Endothelial cell of hepatic sinusoid (primary cell): ENCODE results near the gene TAF11L6.
"Not testable (repeated sequence)": the region's sequence is repeated elsewhere in the genome, so short reads cannot be mapped to it uniquely, and the experiment has no call there.

ENCODE experiments used
- in situ Hi-C: cut with HindIII; loops from 2 replicates; pipeline ENCODE4 v1.10.0; 2017; ENCODE audit warnings: low sequenced_read_pairs

The TAF11L6 gene

DNA sequence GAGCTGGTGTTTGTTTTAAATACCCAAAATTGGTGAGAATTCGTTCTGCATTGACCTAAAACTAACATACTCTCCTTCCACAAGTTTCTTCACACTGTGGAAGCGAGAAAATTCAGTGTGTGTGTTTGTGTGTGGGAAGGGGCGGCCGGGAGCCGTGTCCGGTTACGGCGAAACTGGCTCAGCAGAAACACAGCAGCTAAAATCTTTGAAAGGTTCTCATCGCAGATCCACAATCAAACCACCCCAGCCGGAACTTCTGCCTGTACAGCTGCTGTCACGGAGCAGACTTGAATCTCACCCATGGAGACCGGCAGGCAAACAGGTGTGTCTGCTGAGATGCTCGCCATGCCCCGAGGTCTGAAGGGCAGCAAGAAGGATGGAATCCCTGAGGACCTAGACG is at the start of gene TAF11L6:
Gene TAF11L6 (plus strand): TSS at position 301 of the 400 bp plus-strand sequence.
- in situ Hi-C loops, result not testable (repeated sequence)

DNA sequence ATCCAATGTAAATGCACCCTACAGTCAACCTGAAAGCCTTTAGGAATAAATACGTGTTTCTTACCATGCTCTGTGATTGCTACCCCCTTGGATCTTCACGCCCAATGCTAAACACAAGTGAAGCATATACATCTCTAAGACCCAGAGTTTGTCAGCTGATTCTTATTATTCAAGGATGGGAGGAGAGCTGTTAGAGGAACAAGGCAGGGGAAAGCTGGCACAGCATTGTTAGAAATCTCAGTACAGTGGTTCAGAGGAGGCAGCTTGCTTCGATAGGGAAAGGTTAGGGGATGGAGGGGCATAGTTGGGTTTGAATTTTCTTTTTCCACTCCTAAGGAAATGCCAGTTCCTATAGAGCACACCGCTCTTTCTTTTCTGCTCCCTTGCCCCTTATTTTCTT is 47.1 kb upstream of the TAF11L6 start:
- in situ Hi-C loops, result no loop called here

DNA sequence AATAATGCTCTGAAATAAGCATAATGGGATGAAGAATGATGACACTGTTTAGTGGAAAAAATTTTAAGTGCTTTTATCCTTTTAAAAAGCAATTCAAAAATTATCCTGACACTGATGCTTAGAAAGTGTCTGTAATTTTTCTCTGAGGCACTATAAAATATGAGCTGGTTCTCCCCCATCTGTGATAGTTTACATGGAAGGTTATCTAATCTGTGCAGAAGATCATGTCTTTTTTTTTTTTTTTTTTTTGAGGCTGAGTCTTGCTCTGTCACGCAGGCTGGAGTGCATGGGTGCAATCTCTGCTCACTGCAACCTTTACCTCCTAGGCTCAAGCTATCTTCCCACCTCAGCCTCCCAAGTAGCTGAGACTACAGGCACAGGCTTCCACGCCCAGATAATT is 45.7 kb upstream of the TAF11L6 start:
- in situ Hi-C loops, result no loop called here

DNA sequence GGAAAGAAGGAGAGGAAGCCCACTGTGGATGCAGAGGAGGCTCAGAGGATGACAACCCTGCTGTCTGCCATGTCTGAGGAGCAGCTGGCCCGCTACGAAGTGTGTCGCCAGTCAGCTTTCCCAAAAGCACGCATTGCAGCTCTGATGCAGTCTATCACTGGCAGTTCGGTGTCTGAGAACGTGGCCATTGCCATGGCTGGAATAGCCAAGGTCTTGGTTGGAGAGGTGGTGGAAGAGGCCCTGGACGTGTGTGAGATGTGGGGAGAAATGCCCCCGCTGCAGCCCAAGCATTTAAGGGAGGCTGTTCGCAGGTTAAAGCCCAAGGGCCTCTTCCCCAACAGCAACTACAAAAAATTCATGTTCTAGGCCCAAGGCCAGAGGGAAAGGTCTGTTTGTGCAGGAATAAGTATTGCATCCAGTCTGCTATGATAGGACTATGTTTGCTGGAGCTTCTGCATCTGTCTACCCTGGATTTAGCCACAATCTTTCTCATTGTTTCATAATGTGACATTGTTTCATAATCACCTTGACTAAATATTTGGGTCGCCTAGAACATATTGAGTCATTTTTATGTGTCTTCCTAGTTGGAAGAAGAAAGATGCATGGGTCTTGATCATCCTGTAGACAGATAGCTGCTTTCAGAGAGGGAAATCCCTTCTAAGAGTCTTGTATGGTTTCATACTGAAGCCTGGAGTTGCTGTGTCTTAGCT is 41.9 kb upstream of the TAF11L6 start:
- in situ Hi-C loops, result not testable (repeated sequence)

DNA sequence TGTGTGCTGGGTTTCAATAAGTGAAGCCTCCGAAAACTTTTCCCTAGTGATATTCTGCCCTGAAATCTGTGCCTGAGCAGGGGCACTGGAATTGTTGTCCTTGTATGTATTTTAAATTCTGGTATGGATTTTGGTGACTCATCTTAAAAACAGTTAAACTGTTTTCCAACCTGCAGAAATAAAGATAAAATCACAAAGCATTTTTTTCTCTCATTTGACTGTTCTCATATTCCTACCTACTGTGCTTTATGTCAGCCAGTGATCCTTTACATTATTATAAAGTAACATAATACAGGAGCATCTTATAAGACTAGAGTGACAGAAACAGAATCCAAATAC is 41.3 kb upstream of the TAF11L6 start:
- in situ Hi-C loops, result no loop called here

DNA sequence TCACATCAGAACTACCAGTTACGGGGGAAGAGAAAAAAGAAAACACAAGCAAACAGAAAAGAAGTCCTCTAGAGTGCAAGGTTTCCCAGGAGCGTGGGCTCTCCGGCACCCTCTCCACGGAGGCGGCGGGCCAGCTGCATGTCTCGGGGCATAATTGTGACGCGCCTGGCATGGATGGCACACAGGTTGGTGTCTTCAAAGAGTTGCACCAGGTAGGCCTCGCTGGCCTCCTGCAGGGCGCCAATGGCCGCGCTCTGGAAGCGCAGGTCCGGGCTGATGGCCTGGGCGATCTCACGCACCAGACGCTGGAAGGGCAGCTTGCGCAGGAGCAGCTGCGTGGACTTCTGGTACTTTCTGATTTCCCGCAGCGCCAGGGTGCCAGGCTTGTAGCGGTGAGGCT is 37.2 kb upstream of the TAF11L6 start:
- in situ Hi-C loops, result not testable (repeated sequence)

DNA sequence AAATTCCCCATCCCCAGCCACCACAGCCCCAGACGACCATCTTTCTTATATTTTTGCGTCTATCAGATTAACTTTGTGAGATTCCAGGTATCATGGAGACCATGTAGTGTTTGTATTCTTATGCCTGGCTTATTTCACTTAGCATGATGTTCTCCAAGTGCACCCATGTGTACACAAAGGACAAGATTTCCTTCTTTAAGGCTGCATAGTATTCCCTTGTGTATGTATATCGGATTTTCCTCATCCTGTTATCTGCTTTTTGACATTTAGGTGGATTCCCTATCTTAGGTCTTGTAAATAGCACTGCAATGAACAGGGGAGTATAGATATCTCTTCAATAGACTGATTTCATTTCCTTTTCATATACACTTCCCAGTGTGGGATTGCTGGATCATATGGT is 35.7 kb upstream of the TAF11L6 start:
- in situ Hi-C loops, result no loop called here

DNA sequence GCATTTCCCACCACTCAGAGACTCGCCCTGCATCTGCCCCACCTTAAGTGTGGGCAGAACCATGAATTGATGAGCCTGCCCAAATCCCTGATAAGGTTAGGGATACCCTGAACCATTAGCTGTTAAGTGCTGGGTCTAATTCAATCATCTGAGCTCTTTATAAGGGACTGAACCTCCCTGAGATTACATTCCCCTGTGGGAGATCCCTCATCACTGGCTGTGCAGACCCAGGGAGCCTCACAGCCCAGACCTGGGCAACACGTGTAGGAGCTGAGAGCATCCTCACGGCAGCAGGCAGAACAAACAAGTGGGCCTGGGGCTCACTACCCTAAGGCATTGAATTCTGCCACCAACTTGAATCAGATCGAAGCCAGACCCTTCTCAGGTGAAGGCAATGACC is 31.0 kb upstream of the TAF11L6 start:
- in situ Hi-C loops, result no loop called here

DNA sequence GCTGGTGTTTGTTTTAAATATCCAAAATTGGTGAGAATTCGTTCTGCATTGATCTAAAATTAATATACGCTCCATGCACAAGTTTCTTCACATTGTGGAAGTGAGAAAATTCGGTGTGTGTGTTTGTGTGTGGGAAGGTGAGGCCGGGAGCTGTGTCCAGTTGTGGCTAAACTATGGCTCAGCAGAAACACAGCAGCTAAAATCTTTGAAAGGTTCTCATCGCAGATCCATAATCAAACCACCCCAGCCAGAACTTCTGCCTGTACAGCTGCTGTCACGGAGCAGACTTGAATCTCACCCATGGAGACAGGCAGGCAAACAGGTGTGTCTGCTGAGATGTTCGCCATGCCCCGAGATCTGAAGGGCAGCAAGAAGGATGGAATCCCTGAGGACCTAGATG is 30.5 kb upstream of the TAF11L6 start, which contains the start of gene TAF11L2:
Gene TAF11L2 (plus strand): TSS at position 301 of the 400 bp plus-strand sequence.
- in situ Hi-C loops, result not testable (repeated sequence)

DNA sequence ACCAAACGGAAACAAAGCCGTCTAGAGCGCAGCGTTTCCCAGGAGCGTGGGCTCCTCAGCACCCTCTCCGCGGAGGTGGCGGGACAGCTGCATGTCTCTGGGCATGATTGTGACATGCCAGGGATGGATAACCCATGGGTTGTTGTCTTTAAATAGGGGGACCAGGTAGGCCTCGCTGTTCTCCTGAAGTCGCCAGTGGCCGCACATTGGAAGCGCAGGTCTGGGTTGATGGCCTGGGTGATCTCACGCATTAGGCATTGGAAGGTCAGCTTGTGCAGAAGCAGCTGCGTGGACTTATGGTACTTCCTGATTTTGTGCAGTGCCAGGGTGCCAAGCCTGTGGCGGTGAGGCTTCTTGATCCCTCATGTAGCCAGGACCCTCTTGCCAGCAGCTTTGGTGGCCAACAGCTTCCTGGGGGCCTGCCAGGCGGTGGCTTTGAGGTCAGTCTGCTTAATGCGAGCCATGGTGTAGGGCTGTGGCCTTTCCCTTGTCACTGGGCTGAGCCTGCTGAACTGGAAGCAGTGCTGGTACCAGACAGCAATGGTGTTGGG is 16.6 kb upstream of the TAF11L6 start:
- in situ Hi-C loops, result no loop called here

DNA sequence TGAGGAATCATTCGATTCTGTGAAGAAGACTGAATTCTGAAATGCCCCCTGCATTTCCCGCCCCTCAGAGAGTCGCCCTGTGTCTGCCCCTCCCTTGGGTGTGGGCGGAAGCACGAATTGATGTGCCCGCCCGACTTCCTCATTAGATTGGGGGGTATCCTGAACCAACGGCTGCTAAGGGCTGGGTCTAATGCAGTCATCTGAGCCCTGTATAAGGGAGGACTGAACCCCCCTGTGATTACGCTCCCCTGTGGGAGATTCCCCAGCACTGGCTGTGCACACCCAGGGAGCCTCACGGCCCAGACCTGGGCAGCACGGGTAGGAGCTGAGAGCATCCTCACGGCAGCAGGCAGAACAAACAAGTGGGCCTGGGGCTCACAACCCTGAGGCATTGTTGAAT is 10.9 kb upstream of the TAF11L6 start:
- in situ Hi-C loops, result not testable (repeated sequence)

DNA sequence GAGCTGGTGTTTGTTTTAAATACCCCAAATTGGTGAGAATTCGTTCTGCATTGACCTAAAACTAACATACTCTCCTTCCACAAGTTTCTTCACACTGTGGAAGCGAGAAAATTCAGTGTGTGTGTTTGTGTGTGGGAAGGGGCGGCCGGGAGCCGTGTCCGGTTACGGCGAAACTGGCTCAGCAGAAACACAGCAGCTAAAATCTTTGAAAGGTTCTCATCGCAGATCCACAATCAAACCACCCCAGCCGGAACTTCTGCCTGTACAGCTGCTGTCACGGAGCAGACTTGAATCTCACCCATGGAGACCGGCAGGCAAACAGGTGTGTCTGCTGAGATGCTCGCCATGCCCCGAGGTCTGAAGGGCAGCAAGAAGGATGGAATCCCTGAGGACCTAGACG is 10.4 kb upstream of the TAF11L6 start, which contains the start of gene TAF11L3:
Gene TAF11L3 (plus strand): TSS at position 301 of the 400 bp plus-strand sequence.
- in situ Hi-C loops, result not testable (repeated sequence)

DNA sequence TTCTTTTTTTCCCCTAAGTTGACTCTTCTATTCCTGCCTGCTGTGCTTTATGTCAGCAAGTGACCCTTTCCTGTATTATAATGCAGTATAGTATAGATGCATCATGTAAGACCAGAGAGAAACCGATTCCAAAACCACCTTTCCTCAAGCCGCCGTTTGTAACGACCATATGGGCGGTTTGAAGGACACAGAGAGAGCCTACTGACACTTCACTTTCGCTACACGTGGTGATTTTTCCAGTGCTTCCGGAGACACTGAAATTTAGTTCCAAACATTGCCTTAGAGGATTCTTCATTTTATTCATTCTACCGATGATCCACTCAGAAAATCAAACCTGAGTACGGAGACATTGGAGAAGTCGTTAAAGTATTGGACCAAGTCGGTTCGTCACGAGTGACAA is 9.0 kb upstream of the TAF11L6 start:
- in situ Hi-C loops, result not testable (repeated sequence)

DNA sequence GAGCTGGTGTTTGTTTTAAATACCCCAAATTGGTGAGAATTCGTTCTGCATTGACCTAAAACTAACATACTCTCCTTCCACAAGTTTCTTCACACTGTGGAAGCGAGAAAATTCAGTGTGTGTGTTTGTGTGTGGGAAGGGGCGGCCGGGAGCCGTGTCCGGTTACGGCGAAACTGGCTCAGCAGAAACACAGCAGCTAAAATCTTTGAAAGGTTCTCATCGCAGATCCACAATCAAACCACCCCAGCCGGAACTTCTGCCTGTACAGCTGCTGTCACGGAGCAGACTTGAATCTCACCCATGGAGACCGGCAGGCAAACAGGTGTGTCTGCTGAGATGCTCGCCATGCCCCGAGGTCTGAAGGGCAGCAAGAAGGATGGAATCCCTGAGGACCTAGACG is 7.0 kb upstream of the TAF11L6 start, which contains the start of gene TAF11L4:
Gene TAF11L4 (plus strand): TSS at position 301 of the 400 bp plus-strand sequence.
- in situ Hi-C loops, result not testable (repeated sequence)

DNA sequence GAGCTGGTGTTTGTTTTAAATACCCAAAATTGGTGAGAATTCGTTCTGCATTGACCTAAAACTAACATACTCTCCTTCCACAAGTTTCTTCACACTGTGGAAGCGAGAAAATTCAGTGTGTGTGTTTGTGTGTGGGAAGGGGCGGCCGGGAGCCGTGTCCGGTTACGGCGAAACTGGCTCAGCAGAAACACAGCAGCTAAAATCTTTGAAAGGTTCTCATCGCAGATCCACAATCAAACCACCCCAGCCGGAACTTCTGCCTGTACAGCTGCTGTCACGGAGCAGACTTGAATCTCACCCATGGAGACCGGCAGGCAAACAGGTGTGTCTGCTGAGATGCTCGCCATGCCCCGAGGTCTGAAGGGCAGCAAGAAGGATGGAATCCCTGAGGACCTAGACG is 3.5 kb upstream of the TAF11L6 start, which contains the start of gene TAF11L5:
Gene TAF11L5 (plus strand): TSS at position 301 of the 400 bp plus-strand sequence.
- in situ Hi-C loops, result not testable (repeated sequence)

DNA sequence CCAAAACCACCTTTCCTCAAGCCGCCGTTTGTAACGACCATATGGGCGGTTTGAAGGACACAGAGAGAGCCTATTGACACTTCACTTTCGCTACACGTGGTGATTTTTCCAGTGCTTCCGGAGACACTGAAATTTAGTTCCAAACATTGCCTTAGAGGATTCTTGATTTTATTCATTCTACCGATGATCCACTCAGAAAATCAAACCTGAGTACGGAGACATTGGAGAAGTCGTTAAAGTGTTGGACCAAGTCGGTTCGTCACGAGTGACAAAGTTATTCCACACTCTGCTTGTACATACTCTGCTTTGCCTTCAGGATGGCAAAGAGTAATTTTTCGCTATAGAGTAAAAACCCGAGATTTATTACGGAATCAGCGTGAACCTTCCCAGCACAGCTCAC is 2.0 kb upstream of the TAF11L6 start:
- in situ Hi-C loops, result not testable (repeated sequence)
